ENCODE measurements around the gene PCMT1.
A peak's percentile ranks its signal among the peaks of the same experiment; 100 is the strongest.

PCMT1 gene

DNA sequence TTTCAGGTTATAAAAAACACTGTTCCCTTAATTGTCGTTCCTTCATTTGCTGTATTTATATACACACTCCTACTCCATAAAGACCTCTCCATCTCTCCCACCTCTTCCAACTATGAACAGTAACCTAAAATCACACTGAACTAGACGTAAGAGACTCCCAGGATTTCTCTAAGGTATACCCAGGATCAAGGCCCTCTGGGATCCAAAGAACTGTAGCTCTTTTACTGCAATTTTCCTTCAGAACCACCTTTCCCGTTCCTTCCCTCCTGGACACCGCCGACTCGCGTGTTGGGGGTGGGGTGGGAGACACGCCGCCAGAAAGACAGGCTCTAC is 32.3 kb upstream of the PCMT1 start:
- Histone ChIP-seq H3K36me3 (ENCODE audit: control insufficient read depth, insufficient read depth, low read length) (no peaks in the 10 kb centered on the region), H3K4me3 (ENCODE audit: low read length) (peak overlapping the region; percentile 64), H3K18ac (ENCODE audit: low read length) (peak overlapping the region; percentile 51), H3K23ac (ENCODE audit: low read length) (no peak overlapping the region), H2BK15ac (replicated peaks; ENCODE audit: low read depth) (no peak overlapping the region), H3K27ac (ENCODE audit: low read depth, low read length) (peak overlapping the region; percentile 80), H4K5ac (ENCODE audit: low read length) (no peak overlapping the region), H2BK5ac (ENCODE audit: low read length) (no peak overlapping the region), H2BK120ac (ENCODE audit: low read depth, low read length) (no peak overlapping the region), H3K56ac (ENCODE audit: low read length) (peak overlapping the region; percentile 94), H3K9ac (ENCODE audit: low read length) (peak overlapping the region; percentile 85), H4K8ac (ENCODE audit: low read depth, low read length) (no peak overlapping the region), H3K79me1 (ENCODE audit: low read length) (no peaks in the 10 kb centered on the region), H3K4me2 (ENCODE audit: low read length) (peak overlapping the region; percentile 68), H3K4ac (ENCODE audit: low read depth, low read length) (peak overlapping the region; percentile 74), H2AK5ac (ENCODE audit: low read length) (no peak overlapping the region), H3K27me3 (ENCODE audit: insufficient read depth, low read length, poor library complexity) (no peaks in the 10 kb centered on the region), H3K79me2 (ENCODE audit: control insufficient read depth, insufficient read depth, low read length) (peaks cover 43% of the 10 kb centered on the region), H3K4me1 (ENCODE audit: control insufficient read depth, low read depth, low read length) (peaks cover 3% of the 10 kb centered on the region)
- no CpG with 5 or more reads among the region's 9 CpGs for WGBS (ENCODE audit: extremely low coverage, insufficient coverage, low lambda C conversion rate)
- no peak for DNase-seq

- H3K27ac ChIP-seq (ENCODE audit: low read depth, low read length) = peak within 1 kb of the TSS; percentile 80
- H3K4me2 ChIP-seq (ENCODE audit: low read length) = peak within 1 kb of the TSS; percentile 91
- H3K79me2 ChIP-seq (ENCODE audit: control insufficient read depth, insufficient read depth, low read length) = peaks cover 37% of the 10 kb centered on the region
- H3K9ac ChIP-seq (ENCODE audit: low read length) = peak within 1 kb of the TSS; percentile 85
- H3K27me3 ChIP-seq (ENCODE audit: insufficient read depth, low read length, poor library complexity) = no peaks in the 10 kb centered on the region
- no peaks in the 10 kb centered on the region for H3K36me3 ChIP-seq (ENCODE audit: control insufficient read depth, insufficient read depth, low read length)
- peak within 1 kb of the TSS; percentile 94 for H3K56ac ChIP-seq (ENCODE audit: low read length)
- peak within 1 kb of the TSS; percentile 51 for H3K18ac ChIP-seq (ENCODE audit: low read length)
- no peak within 1 kb of the TSS for H2BK120ac ChIP-seq (ENCODE audit: low read depth, low read length)
- DNase-seq = peak; percentile 96
- no peak within 1 kb of the TSS for H2BK15ac ChIP-seq (replicated peaks; ENCODE audit: low read depth)
- no peak within 1 kb of the TSS for H4K5ac ChIP-seq (ENCODE audit: low read length)
- H4K8ac ChIP-seq (ENCODE audit: low read depth, low read length) = no peak within 1 kb of the TSS
- no peak within 1 kb of the TSS for H2AK5ac ChIP-seq (ENCODE audit: low read length)
- H3K4me1 ChIP-seq (ENCODE audit: control insufficient read depth, low read depth, low read length) = peaks cover 3% of the 10 kb centered on the region
- H3K4ac ChIP-seq (ENCODE audit: low read depth, low read length) = peak within 1 kb of the TSS; percentile 74
- peak within 1 kb of the TSS; percentile 64 for H3K4me3 ChIP-seq (ENCODE audit: low read length)
- no peaks in the 10 kb centered on the region for H3K79me1 ChIP-seq (ENCODE audit: low read length)
- peak within 1 kb of the TSS; percentile 89 for H2BK5ac ChIP-seq (ENCODE audit: low read length)
- H3K23ac ChIP-seq (ENCODE audit: low read length) = peak within 1 kb of the TSS; percentile 30
- no CpG with 5 or more reads among the region's 82 CpGs for whole genome bisulfite sequencing (ENCODE audit: extremely low coverage, insufficient coverage, low lambda C conversion rate)
Observed at GRCh38 chr6:149717588-149718458, 31.7 kb upstream of the PCMT1 start, which contains the start of gene LATS1. TSS of gene LATS1 (minus strand) at chr6:149718101. CDS start at chr6:149702126, 15,975 bp downstream.

DNA sequence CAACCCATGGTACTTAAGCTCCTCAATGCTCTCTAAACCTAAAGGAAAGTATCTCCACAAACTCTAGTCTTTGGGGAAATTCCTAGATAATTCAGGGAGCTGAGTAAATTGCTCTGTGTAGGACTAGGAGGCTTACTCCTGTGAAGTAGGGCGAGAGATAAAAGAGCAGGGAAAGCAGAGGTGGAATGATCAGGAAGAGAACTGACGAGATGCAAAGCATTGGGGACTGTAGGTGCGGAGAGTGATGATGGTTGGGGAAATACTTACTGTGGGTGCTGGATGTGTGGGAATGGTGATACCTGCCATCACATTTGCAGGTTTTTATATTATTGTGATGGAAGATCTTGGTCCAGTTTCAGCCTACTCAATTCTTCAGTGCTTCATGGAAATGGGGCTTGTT is 30.0 kb upstream of the PCMT1 start:
- H3K36me3 ChIP-seq (ENCODE audit: control insufficient read depth, insufficient read depth, low read length) = peaks cover 2% of the 10 kb centered on the region
- H2BK120ac ChIP-seq (ENCODE audit: low read depth, low read length) = no peak overlapping the region
- H4K8ac ChIP-seq (ENCODE audit: low read depth, low read length) = no peak overlapping the region
- DNase-seq = no peak
- H2BK15ac ChIP-seq (replicated peaks; ENCODE audit: low read depth) = no peak overlapping the region
- no peak overlapping the region for H3K56ac ChIP-seq (ENCODE audit: low read length)
- H3K23ac ChIP-seq (ENCODE audit: low read length) = no peak overlapping the region
- peaks cover 3% of the 10 kb centered on the region for H3K4me1 ChIP-seq (ENCODE audit: control insufficient read depth, low read depth, low read length)
- no peak overlapping the region for H3K9ac ChIP-seq (ENCODE audit: low read length)
- H3K18ac ChIP-seq (ENCODE audit: low read length) = no peak overlapping the region
- H3K4ac ChIP-seq (ENCODE audit: low read depth, low read length) = no peak overlapping the region
- H3K79me2 ChIP-seq (ENCODE audit: control insufficient read depth, insufficient read depth, low read length) = peaks cover 24% of the 10 kb centered on the region
- no peak overlapping the region for H3K4me3 ChIP-seq (ENCODE audit: low read length)
- no peak overlapping the region for H3K27ac ChIP-seq (ENCODE audit: low read depth, low read length)
- H2BK5ac ChIP-seq (ENCODE audit: low read length) = no peak overlapping the region
- H2AK5ac ChIP-seq (ENCODE audit: low read length) = no peak overlapping the region
- H3K4me2 ChIP-seq (ENCODE audit: low read length) = no peak overlapping the region
- WGBS (ENCODE audit: extremely low coverage, insufficient coverage, low lambda C conversion rate) = no CpG with 5 or more reads among the region's 3 CpGs
- no peak overlapping the region for H4K5ac ChIP-seq (ENCODE audit: low read length)
- H3K27me3 ChIP-seq (ENCODE audit: insufficient read depth, low read length, poor library complexity) = no peaks in the 10 kb centered on the region
- no peaks in the 10 kb centered on the region for H3K79me1 ChIP-seq (ENCODE audit: low read length)

GRCh38 chr6:149723262-149723661 is 26.3 kb upstream of the PCMT1 start:
- no peak overlapping the region for H3K27ac ChIP-seq (ENCODE audit: low read depth, low read length)
- peaks cover 2% of the 10 kb centered on the region for H3K36me3 ChIP-seq (ENCODE audit: control insufficient read depth, insufficient read depth, low read length)
- H2BK5ac ChIP-seq (ENCODE audit: low read length) = no peak overlapping the region
- no peak overlapping the region for H3K4me3 ChIP-seq (ENCODE audit: low read length)
- H2BK15ac ChIP-seq (replicated peaks; ENCODE audit: low read depth) = no peak overlapping the region
- H4K5ac ChIP-seq (ENCODE audit: low read length) = no peak overlapping the region
- no peak overlapping the region for H3K56ac ChIP-seq (ENCODE audit: low read length)
- no peaks in the 10 kb centered on the region for H3K79me1 ChIP-seq (ENCODE audit: low read length)
- H3K4ac ChIP-seq (ENCODE audit: low read depth, low read length) = no peak overlapping the region
- no peak overlapping the region for H2AK5ac ChIP-seq (ENCODE audit: low read length)
- DNase-seq = no peak
- H3K18ac ChIP-seq (ENCODE audit: low read length) = no peak overlapping the region
- no peak overlapping the region for H2BK120ac ChIP-seq (ENCODE audit: low read depth, low read length)
- WGBS (ENCODE audit: extremely low coverage, insufficient coverage, low lambda C conversion rate) = no CpG with 5 or more reads among the region's 4 CpGs
- no peaks in the 10 kb centered on the region for H3K27me3 ChIP-seq (ENCODE audit: insufficient read depth, low read length, poor library complexity)
- peaks cover 3% of the 10 kb centered on the region for H3K4me1 ChIP-seq (ENCODE audit: control insufficient read depth, low read depth, low read length)
- peaks cover under 1% of the 10 kb centered on the region for H3K79me2 ChIP-seq (ENCODE audit: control insufficient read depth, insufficient read depth, low read length)
- H3K4me2 ChIP-seq (ENCODE audit: low read length) = no peak overlapping the region
- no peak overlapping the region for H4K8ac ChIP-seq (ENCODE audit: low read depth, low read length)
- no peak overlapping the region for H3K9ac ChIP-seq (ENCODE audit: low read length)
- no peak overlapping the region for H3K23ac ChIP-seq (ENCODE audit: low read length)

GRCh38 chr6:149723771-149724417 is 25.6 kb upstream of the PCMT1 start:
- H3K4me3 ChIP-seq (ENCODE audit: low read length) = no peak overlapping the region
- H3K27me3 ChIP-seq (ENCODE audit: insufficient read depth, low read length, poor library complexity) = no peaks in the 10 kb centered on the region
- no peak overlapping the region for H2BK5ac ChIP-seq (ENCODE audit: low read length)
- H3K4me1 ChIP-seq (ENCODE audit: control insufficient read depth, low read depth, low read length) = no peaks in the 10 kb centered on the region
- no peak overlapping the region for H2BK15ac ChIP-seq (replicated peaks; ENCODE audit: low read depth)
- no peak overlapping the region for H4K5ac ChIP-seq (ENCODE audit: low read length)
- no peak overlapping the region for H3K23ac ChIP-seq (ENCODE audit: low read length)
- no peak overlapping the region for H2BK120ac ChIP-seq (ENCODE audit: low read depth, low read length)
- DNase-seq = peak; percentile 66
- H3K36me3 ChIP-seq (ENCODE audit: control insufficient read depth, insufficient read depth, low read length) = peaks cover 5% of the 10 kb centered on the region
- no peak overlapping the region for H3K18ac ChIP-seq (ENCODE audit: low read length)
- H3K79me2 ChIP-seq (ENCODE audit: control insufficient read depth, insufficient read depth, low read length) = no peaks in the 10 kb centered on the region
- H3K56ac ChIP-seq (ENCODE audit: low read length) = no peak overlapping the region
- H3K9ac ChIP-seq (ENCODE audit: low read length) = no peak overlapping the region
- H3K4ac ChIP-seq (ENCODE audit: low read depth, low read length) = no peak overlapping the region
- no peak overlapping the region for H2AK5ac ChIP-seq (ENCODE audit: low read length)
- WGBS (ENCODE audit: extremely low coverage, insufficient coverage, low lambda C conversion rate) = 100% methylated on average over 1 of the region's 10 CpGs
- no peak overlapping the region for H3K27ac ChIP-seq (ENCODE audit: low read depth, low read length)
- H4K8ac ChIP-seq (ENCODE audit: low read depth, low read length) = no peak overlapping the region
- no peak overlapping the region for H3K4me2 ChIP-seq (ENCODE audit: low read length)
- H3K79me1 ChIP-seq (ENCODE audit: low read length) = no peaks in the 10 kb centered on the region
